Suprapubic skin (tissue), 3 donors: ENCODE results near the gene ZNF664.

Experiments used
- EP300 ChIP-seq: sonication (generic); formaldehyde crosslinking; IDR thresholded peaks from one replicate; pipeline ENCODE4 v1.6.1; 2017; ENCODE audit warnings: antibody characterized with exemption
- TF ChIP-seq, protein P1 (sequence below), 2 donors: fragments of 200-600 bp in 1 of 2; fragments of 450-650 bp in 1 of 2; sonication (generic) in 1 of 2; IDR thresholded peaks; one replicate each; pipeline ENCODE4 v1.5.1; 2016 to 2019; ENCODE audit warnings: antibody characterized with exemption in 2 of 2, mild to moderate bottlenecking in 1 of 2, moderate library complexity in 1 of 2

DNA sequence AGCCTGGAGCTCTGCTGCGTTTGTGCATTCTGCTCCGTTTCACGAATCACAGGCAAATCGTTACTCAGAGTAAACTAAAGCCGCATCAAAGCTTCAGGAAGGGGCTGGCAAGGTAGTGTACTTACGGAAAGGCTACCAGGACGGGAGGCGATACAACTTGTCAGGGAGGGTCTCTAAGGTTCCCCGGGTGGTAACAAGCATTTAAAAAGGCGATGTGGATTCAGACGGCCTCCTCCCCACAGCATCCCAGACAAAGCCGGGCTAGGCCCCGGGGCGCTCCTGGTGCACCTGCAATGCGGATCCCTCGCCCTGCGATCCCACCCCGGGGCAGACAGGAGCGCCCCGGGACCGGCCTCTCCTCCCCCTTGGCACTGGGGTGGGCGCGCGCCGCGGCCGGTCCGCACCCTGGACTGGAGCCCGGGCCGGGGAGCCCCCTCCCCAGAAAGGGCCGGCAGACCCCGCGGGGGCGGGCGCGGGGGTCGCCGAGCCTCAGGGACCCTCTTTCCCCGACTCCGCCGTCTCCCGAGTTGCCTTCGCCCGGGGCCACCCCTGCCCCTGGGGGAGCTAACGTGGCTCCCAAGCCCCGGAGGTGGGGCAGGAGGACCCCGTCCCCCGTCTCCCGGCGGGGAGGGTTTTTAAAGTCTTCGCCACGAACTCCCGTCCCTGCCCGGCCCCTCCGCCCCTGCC lies 1.1 kb upstream of the ZNF664 start:
- no peak for TF ChIP-seq EP300
- TF ChIP-seq, protein P1, sequence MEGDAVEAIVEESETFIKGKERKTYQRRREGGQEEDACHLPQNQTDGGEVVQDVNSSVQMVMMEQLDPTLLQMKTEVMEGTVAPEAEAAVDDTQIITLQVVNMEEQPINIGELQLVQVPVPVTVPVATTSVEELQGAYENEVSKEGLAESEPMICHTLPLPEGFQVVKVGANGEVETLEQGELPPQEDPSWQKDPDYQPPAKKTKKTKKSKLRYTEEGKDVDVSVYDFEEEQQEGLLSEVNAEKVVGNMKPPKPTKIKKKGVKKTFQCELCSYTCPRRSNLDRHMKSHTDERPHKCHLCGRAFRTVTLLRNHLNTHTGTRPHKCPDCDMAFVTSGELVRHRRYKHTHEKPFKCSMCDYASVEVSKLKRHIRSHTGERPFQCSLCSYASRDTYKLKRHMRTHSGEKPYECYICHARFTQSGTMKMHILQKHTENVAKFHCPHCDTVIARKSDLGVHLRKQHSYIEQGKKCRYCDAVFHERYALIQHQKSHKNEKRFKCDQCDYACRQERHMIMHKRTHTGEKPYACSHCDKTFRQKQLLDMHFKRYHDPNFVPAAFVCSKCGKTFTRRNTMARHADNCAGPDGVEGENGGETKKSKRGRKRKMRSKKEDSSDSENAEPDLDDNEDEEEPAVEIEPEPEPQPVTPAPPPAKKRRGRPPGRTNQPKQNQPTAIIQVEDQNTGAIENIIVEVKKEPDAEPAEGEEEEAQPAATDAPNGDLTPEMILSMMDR (IDR thresholded peaks at IDR 0.05): no peak
